ENCODE data around the gene ILDR1. TPM values are rescaled to one million over a fixed set of nuclear protein-coding genes. Genes with fewer than 3 reads are reported as not detected.

Gene ILDR1
- total RNA-seq, 1 donor from 2014 or later: not detected

DNA sequence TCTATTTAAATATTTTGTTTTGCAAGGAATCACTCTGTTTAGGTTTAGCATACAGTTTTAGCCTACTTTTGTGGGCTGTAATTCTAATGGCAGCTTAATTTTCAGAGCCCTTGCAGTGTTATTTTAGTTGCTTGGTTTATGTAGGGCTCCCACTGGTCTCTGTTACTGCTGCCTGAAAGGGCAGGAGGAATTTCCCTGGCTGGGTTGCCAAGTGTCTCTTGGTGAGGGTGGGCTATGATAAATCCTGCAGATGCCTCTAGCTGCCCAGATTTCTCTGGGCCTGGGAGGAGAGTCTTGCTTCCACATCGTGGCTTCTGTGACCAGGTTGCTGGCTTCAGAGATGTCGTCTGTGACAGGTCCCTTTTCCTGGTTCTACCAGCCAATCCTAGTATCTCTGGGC lies 36.2 kb downstream of the ILDR1 start:
- Mint-ChIP-seq H3K9me3 (ENCODE audit: low read depth) (peaks cover 24% of the 10 kb centered on the region), H3K4me1 (ENCODE audit: low read depth) (no peaks in the 10 kb centered on the region), H3K27me3 (ENCODE audit: low read depth) (peaks cover 16% of the 10 kb centered on the region), H3K27ac (ENCODE audit: unreplicated experiment) (no peak overlapping the region), H3K4me3 (ENCODE audit: unreplicated experiment) (no peak overlapping the region), H3K36me3 (ENCODE audit: low read depth) (peaks cover 7% of the 10 kb centered on the region)
- DNase-seq (ENCODE audit: low spot score): no peak
- TF ChIP-seq, protein P1, sequence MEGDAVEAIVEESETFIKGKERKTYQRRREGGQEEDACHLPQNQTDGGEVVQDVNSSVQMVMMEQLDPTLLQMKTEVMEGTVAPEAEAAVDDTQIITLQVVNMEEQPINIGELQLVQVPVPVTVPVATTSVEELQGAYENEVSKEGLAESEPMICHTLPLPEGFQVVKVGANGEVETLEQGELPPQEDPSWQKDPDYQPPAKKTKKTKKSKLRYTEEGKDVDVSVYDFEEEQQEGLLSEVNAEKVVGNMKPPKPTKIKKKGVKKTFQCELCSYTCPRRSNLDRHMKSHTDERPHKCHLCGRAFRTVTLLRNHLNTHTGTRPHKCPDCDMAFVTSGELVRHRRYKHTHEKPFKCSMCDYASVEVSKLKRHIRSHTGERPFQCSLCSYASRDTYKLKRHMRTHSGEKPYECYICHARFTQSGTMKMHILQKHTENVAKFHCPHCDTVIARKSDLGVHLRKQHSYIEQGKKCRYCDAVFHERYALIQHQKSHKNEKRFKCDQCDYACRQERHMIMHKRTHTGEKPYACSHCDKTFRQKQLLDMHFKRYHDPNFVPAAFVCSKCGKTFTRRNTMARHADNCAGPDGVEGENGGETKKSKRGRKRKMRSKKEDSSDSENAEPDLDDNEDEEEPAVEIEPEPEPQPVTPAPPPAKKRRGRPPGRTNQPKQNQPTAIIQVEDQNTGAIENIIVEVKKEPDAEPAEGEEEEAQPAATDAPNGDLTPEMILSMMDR (IDR thresholded peaks at IDR 0.05): no peak

DNA sequence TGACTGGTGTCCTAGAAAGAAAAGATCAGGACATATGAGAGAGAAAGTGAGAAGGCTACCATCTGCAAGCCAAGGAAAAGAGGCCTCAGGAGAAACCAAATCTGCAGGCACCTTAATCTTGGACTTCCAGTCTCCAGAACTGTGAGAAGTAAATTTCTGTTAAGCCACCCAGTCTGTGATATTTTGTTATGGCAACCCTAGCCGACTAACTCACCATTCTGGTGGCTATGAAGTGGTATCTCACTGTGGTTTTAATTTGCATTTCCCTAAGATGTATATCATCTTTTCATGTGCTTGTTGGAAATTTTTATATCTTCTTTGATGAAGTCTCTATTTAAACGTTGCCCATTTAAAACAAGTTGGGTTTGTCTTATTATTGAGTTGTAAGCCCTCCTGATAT lies 40.6 kb downstream of the ILDR1 start:
- H3K27me3 Mint-ChIP-seq (ENCODE audit: low read depth): peaks cover 9% of the 10 kb centered on the region
- peaks cover 7% of the 10 kb centered on the region for H3K36me3 Mint-ChIP-seq (ENCODE audit: low read depth)
- TF ChIP-seq, protein P1 (IDR thresholded peaks at IDR 0.05): no peak
- H3K4me3 Mint-ChIP-seq (ENCODE audit: unreplicated experiment): no peak overlapping the region
- H3K9me3 Mint-ChIP-seq (ENCODE audit: low read depth): peaks cover 34% of the 10 kb centered on the region
- no peaks in the 10 kb centered on the region for H3K4me1 Mint-ChIP-seq (ENCODE audit: low read depth)
- DNase-seq (ENCODE audit: low spot score): no peak
- H3K27ac Mint-ChIP-seq (ENCODE audit: unreplicated experiment): no peak overlapping the region

DNA sequence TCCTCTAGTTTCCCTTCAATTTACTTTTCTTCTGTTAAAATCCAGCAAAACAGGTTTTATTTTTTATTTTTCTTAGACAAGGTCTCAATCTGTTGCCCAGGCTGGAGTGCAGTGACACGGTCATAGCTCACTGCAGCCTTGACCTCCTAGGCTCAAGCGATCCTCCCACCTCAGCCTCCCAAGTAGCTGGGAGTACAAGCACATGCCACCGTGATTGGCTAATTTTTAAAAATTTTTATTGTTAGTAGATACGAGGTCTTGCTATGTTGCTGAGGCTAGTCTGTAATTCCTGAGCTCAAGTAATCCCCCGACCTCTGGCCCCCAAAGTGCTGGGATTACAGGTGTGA lies 41.6 kb downstream of the ILDR1 start:
- DNase-seq (ENCODE audit: low spot score): no peak
- peaks cover 9% of the 10 kb centered on the region for H3K27me3 Mint-ChIP-seq (ENCODE audit: low read depth)
- TF ChIP-seq, protein P1 (IDR thresholded peaks at IDR 0.05): no peak
- no peak overlapping the region for H3K27ac Mint-ChIP-seq (ENCODE audit: unreplicated experiment)
- H3K4me3 Mint-ChIP-seq (ENCODE audit: unreplicated experiment): no peak overlapping the region
- H3K36me3 Mint-ChIP-seq (ENCODE audit: low read depth): peaks cover 7% of the 10 kb centered on the region
- no peaks in the 10 kb centered on the region for H3K4me1 Mint-ChIP-seq (ENCODE audit: low read depth)
- peaks cover 34% of the 10 kb centered on the region for H3K9me3 Mint-ChIP-seq (ENCODE audit: low read depth)

DNA sequence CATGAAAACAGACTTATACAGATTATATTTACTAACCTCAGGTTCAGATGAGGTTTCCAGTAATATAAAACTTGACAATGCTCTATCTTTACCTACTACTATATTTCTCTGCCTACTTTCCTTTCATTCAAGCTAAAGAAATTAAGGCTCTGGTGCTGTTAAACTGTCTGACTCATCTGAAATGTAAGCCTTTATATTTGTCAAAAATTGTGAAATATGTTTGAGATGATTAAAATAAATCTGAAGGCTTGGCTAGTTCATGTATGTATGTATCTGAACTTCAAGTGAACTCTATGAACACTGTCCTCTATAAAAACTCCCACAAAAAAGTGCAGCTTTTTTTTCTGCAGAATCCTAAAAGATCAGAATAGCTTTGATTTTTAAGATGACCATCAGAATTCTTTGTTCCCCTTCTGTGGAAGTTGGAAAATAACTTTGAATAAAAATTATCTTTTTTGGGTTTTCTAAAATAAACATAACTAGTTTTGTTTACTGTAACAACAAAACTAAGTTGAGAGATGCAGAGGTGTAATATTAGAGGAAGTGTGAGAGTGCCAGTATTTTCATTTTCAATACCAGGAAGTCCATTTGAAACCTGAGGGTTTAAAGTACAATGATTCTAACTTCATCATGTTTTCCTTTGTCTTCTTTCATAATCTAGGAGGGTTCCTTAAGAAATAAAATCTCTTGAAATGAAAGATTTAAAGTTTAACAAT lies 42.2 kb downstream of the ILDR1 start:
- Mint-ChIP-seq H3K36me3 (ENCODE audit: low read depth) (peaks cover 5% of the 10 kb centered on the region), H3K27me3 (ENCODE audit: low read depth) (peaks cover 6% of the 10 kb centered on the region), H3K27ac (ENCODE audit: unreplicated experiment) (no peak overlapping the region), H3K4me1 (ENCODE audit: low read depth) (no peaks in the 10 kb centered on the region), H3K9me3 (ENCODE audit: low read depth) (peaks cover 37% of the 10 kb centered on the region), H3K4me3 (ENCODE audit: unreplicated experiment) (no peak overlapping the region)
- TF ChIP-seq, protein P1 (IDR thresholded peaks at IDR 0.05): no peak
- no peak for DNase-seq (ENCODE audit: low spot score)

DNA sequence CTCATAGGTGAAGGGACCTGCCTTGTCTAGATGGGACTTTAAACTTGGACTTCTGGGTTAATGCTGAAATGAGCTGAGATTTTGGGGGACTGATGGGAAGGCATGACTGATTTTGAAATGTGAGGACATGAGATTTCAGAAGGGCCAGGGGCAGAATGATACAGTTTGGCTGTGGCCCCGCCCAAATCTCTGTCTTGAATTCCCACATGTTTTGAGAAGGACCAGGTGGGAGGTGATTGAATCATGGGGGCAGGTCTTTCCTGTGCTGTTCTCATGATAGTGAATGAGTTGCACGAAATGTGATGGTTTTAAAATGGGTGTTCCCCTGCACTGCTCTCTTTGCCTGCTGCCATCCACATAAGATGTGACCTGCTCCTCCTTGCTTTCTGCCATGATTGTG lies 42.8 kb downstream of the ILDR1 start:
- no peak overlapping the region for H3K27ac Mint-ChIP-seq (ENCODE audit: unreplicated experiment)

More for the DNA sequence above, 42.8 kb downstream of the ILDR1 start:
- H3K9me3 Mint-ChIP-seq (ENCODE audit: low read depth): peaks cover 35% of the 10 kb centered on the region
- peaks cover 6% of the 10 kb centered on the region for H3K27me3 Mint-ChIP-seq (ENCODE audit: low read depth)
- H3K36me3 Mint-ChIP-seq (ENCODE audit: low read depth): peaks cover 5% of the 10 kb centered on the region
- no peaks in the 10 kb centered on the region for H3K4me1 Mint-ChIP-seq (ENCODE audit: low read depth)
- no peak overlapping the region for H3K4me3 Mint-ChIP-seq (ENCODE audit: unreplicated experiment)
- TF ChIP-seq, protein P1 (IDR thresholded peaks at IDR 0.05): no peak
- DNase-seq (ENCODE audit: low spot score): no peak

Measured in chondrocyte (in vitro differentiated cells).